SK-N-SH (cell line): Measurements from ENCODE around the gene ACSL6. TPM values are rescaled to one million over a fixed set of nuclear protein-coding genes. Genes with fewer than 3 reads are reported as not detected.

Experiments
- CTCF ChIA-PET: fragments of 300-600, 350-600 bp; formaldehyde crosslinking; extraction: SDS; loops from one replicate; lab custom pipeline; 2021; lab: Yijun Ruan, JAX
- POLR2A ChIA-PET: fragments of 350-600 bp; sonication (Branson Sonifier 250); formaldehyde crosslinking; extraction: SDS; loops from one replicate; lab custom pipeline; 2020; ENCODE audit warnings: antibody characterized with exemption, inconsistent platforms; lab: Yijun Ruan, JAX
- DNase-seq: peaks from one replicate; pipeline ENCODE4 v3.0.0; 2012
- H2AFZ ChIP-seq: fragments of 200-600 bp; sonication (generic); 2 replicates; pipeline ENCODE4 v1.8.1; 2016; ENCODE audit warnings: antibody characterized with exemption, mild to moderate bottlenecking, low read depth
- H3F3A ChIP-seq: fragments of 200-600 bp; sonication (generic); replicated peaks from 2 replicates; pipeline ENCODE3; 2016; ENCODE audit warnings: antibody characterized with exemption, mild to moderate bottlenecking; ENCODE audit not compliant: insufficient read depth
- H3K27ac ChIP-seq, 2 experiments: fragments of 200-500 bp in 1 of 2; fragments of 200-600 bp in 1 of 2; sonication (Bioruptor generic) in 1 of 2; sonication (generic), shearing (Covaris generic) in 1 of 2; 2 replicates each; pipeline versions ENCODE4 v1.5.1 to v1.6.1; 2014 to 2016; ENCODE audit warnings: low read depth in 2 of 2, inconsistent platforms in 1 of 2, low read length in 1 of 2, mild to moderate bottlenecking in 1 of 2, mixed read lengths in 1 of 2
- H3K27me3 ChIP-seq: fragments of 200-600 bp; sonication (generic), shearing (Covaris generic); 2 replicates; pipeline ENCODE4 v1.6.1; 2016; ENCODE audit warnings: mixed run types; ENCODE audit not compliant: insufficient read depth
- H3K36me3 ChIP-seq, 2 experiments: fragments of 200-500 bp in 1 of 2; fragments of 200-600 bp in 1 of 2; sonication (Bioruptor generic) in 1 of 2; sonication (generic) in 1 of 2; replicated peaks in 1 of 2; 2 replicates each; pipeline versions ENCODE3 to v1.5.1; 2014 to 2016; ENCODE audit warnings: low read length in 1 of 2, mild to moderate bottlenecking in 1 of 2; ENCODE audit not compliant: insufficient read depth in 2 of 2, control insufficient read depth in 1 of 2
- H3K4me1 ChIP-seq, 2 experiments: fragments of 200-500 bp in 1 of 2; fragments of 200-600 bp in 1 of 2; sonication (Bioruptor generic) in 1 of 2; sonication (generic), shearing (Covaris generic) in 1 of 2; 2 replicates each; pipeline versions ENCODE4 v1.5.1 to v1.6.1; 2014 to 2016; ENCODE audit warnings: low read depth in 1 of 2, low read length in 1 of 2, mixed run types in 1 of 2; ENCODE audit not compliant: insufficient read depth in 2 of 2, control insufficient read depth in 1 of 2
- H3K4me2 ChIP-seq: fragments of 200-600 bp; sonication (generic), shearing (Covaris generic); 2 replicates; pipeline ENCODE4 v1.6.1; 2017; ENCODE audit warnings: mixed run types
- H3K4me3 ChIP-seq, 2 experiments: fragments of 200-500 bp in 1 of 2; fragments of 200-600 bp in 1 of 2; sonication (Bioruptor generic) in 1 of 2; sonication (generic), shearing (Covaris generic) in 1 of 2; 2 replicates each; pipeline versions ENCODE4 v1.5.1 to v1.8.1; 2014 to 2016; ENCODE audit warnings: low read depth in 2 of 2, inconsistent platforms in 1 of 2, low read length in 1 of 2, mild to moderate bottlenecking in 1 of 2, mixed read lengths in 1 of 2, moderate library complexity in 1 of 2
- H3K79me2 ChIP-seq: fragments of 200-600 bp; sonication (generic); 2 replicates; pipeline ENCODE4 v1.8.1; 2017; ENCODE audit warnings: mild to moderate bottlenecking; ENCODE audit not compliant: insufficient read depth
- H3K9ac ChIP-seq: fragments of 200-600 bp; sonication (generic); 2 replicates; pipeline ENCODE4 v1.6.1; 2017; ENCODE audit warnings: mixed run types
- H3K9me2 ChIP-seq: fragments of 200-600 bp; sonication (generic); 2 replicates; pipeline ENCODE4 v1.6.1; 2017; ENCODE audit warnings: mixed run types
- H3K9me3 ChIP-seq: fragments of 200-600 bp; sonication (generic); 2 replicates; pipeline ENCODE4 v1.6.1; 2017; ENCODE audit warnings: mixed run types, mild to moderate bottlenecking, moderate library complexity
- H4K20me1 ChIP-seq: fragments of 200-600 bp; sonication (generic); 2 replicates; pipeline ENCODE4 v1.6.1; 2017; ENCODE audit warnings: mild to moderate bottlenecking, mixed run types; ENCODE audit not compliant: insufficient read depth
- CHD2 ChIP-seq: fragments of 150-350 bp; IDR thresholded peaks from 2 replicates; pipeline ENCODE4 v1.6.1; 2018; ENCODE audit warnings: low read length; ENCODE audit not compliant: partially characterized antibody
- CTCF ChIP-seq: fragments of 200-600 bp; sonication (generic); IDR thresholded peaks from 2 replicates; pipeline ENCODE4 v1.6.1; 2017; ENCODE audit warnings: antibody characterized with exemption, mild to moderate bottlenecking, moderate library complexity
- ELF1 ChIP-seq: IDR thresholded peaks from 2 replicates; pipeline ENCODE4 v1.4.0; 2012
- EZH2phosphoT487 ChIP-seq: fragments of 200-600 bp; sonication (generic); IDR thresholded peaks from 2 replicates; pipeline ENCODE4 v1.6.1; 2017; ENCODE audit warnings: low read depth, mixed run types, mild to moderate bottlenecking, antibody characterized with exemption, moderate library complexity, borderline replicate concordance
- FOXJ3 ChIP-seq: sonication (generic); formaldehyde crosslinking; IDR thresholded peaks from 2 replicates; pipeline ENCODE4 v1.5.1; 2020; ENCODE audit warnings: mild to moderate bottlenecking, missing genetic modification reagents
- GABPA ChIP-seq: IDR thresholded peaks from 2 replicates; pipeline ENCODE4 v1.4.0; 2012; ENCODE audit warnings: low read depth, mild to moderate bottlenecking
- GATA2 ChIP-seq: sonication (generic); formaldehyde crosslinking; IDR thresholded peaks from 2 replicates; pipeline ENCODE4 v1.5.0; 2020; ENCODE audit warnings: mild to moderate bottlenecking, missing genetic modification reagents
- MEF2A ChIP-seq: IDR thresholded peaks from 2 replicates; pipeline ENCODE4 v1.4.0; 2012; ENCODE audit warnings: low read depth, borderline replicate concordance
- PBX3 ChIP-seq: IDR thresholded peaks from 2 replicates; pipeline ENCODE4; 2012
- POLR2AphosphoS5 ChIP-seq: IDR thresholded peaks from 2 replicates; pipeline ENCODE4 v1.6.1; 2012; ENCODE audit warnings: low read depth, low read length
- RCOR1 ChIP-seq: fragments of 150-350 bp; IDR thresholded peaks from 2 replicates; pipeline ENCODE4 v1.6.1; 2017; ENCODE audit warnings: antibody characterized with exemption, low read length
- RFX5 ChIP-seq: IDR thresholded peaks from 2 replicates; pipeline ENCODE4 v1.6.1; 2012; ENCODE audit warnings: mild to moderate bottlenecking, improper control_type of control experiment, low read length
- RXRA ChIP-seq: IDR thresholded peaks from 2 replicates; pipeline ENCODE4 v1.4.0; 2012; ENCODE audit warnings: low read depth, mild to moderate bottlenecking, borderline replicate concordance
- SIN3A ChIP-seq: IDR thresholded peaks from 2 replicates; pipeline ENCODE4 v1.6.1; 2012; ENCODE audit warnings: low read depth, mild to moderate bottlenecking, low read length, moderate library complexity, borderline replicate concordance
- TAF1 ChIP-seq: IDR thresholded peaks from 2 replicates; pipeline ENCODE4 v1.6.1; 2012; ENCODE audit warnings: low read depth, mild to moderate bottlenecking, low read length, moderate library complexity, borderline replicate concordance
- TEAD4 ChIP-seq: IDR thresholded peaks from 2 replicates; pipeline ENCODE4 v1.4.0; 2012; ENCODE audit warnings: mild to moderate bottlenecking, borderline replicate concordance; ENCODE audit not compliant: insufficient read depth
- WGBS: methylation state at CpG from one replicate; pipeline ENCODE4 v1.1.6; 2017; ENCODE audit warnings: low lambda C conversion rate; 5-methylcytosine and 5-hydroxymethylcytosine counted together
- polyA plus RNA-seq, 3 experiments: library from polyadenylated mRNA; depleted of rRNA; stranded (reverse); fragments of >200 nt; gene quantifications; 2 replicates each; pipeline ENCODE4 v1.2.3, GENCODE V29; 2012
- TF ChIP-seq, protein P1 (sequence below): fragments of 150-350 bp; IDR thresholded peaks from 2 replicates; pipeline ENCODE4 v1.6.1; 2017; ENCODE audit warnings: antibody characterized with exemption, low read length, low read depth, borderline replicate concordance
- TF ChIP-seq, protein P2 (sequence below): IDR thresholded peaks from 2 replicates; pipeline ENCODE4 v1.4.0; 2012; ENCODE audit warnings: low read depth
- TF ChIP-seq, protein P3 (sequence below): IDR thresholded peaks from 2 replicates; pipeline ENCODE4 v1.4.0; 2012; ENCODE audit warnings: low read depth, borderline replicate concordance

The ACSL6 gene
- polyA plus RNA-seq, 1 of the 3 experiments (the other 2 are of a cell fraction) = 0.46 TPM

DNA sequence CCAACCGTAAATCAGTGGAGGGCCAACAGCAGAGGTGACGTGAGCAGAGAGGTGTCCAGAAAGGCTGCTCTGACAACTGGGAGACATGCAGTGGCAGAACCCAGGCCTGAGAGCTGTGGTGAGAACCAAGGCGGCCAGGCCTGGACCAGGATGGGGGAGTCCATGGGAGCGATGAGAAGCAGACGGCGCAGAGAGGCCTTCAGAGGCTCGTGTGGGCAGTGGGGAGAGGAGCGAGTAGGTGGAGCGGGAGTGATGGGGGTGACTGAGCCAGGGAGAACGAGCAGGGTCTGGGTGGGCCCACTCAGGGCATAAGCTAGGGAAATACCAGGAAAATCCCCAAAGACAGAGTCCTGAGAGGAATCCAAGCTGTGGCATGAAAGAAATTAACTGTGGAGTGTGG is 41.1 kb upstream of the ACSL6 start:
- H3K36me3 ChIP-seq = no peaks in the 10 kb centered on the region
- no peak overlapping the region for H3K4me3 ChIP-seq
- no peaks in the 10 kb centered on the region for H3K4me1 ChIP-seq
- H3K9me3 ChIP-seq = no peaks in the 10 kb centered on the region
- H3K9me2 ChIP-seq = no peaks in the 10 kb centered on the region
- H3K79me2 ChIP-seq = no peaks in the 10 kb centered on the region
- no peaks in the 10 kb centered on the region; the same call in 1 of the 2 replicates for H3K27me3 ChIP-seq
- ChIA-PET POLR2A (no interaction called here), CTCF (interaction anchor here (0.6 to 4.1 kb wide), 5 partner anchors 9 to 463 kb away, joined by 3 to 22 read pairs (median 5); partner anchors contain the start of gene IL3)
- WGBS = 59% methylated on average over 10 of the region's 10 CpGs
- no peak overlapping the region for H3K27ac ChIP-seq
- H3K4me2 ChIP-seq = no peak overlapping the region
- no peak for DNase-seq
- TF ChIP-seq EZH2phosphoT487 (no peak), CHD2 (no peak), TAF1 (no peak), TEAD4 (no peak), RCOR1 (no peak), SIN3A (no peak), CTCF (no peak)
- TF ChIP-seq, protein P1, sequence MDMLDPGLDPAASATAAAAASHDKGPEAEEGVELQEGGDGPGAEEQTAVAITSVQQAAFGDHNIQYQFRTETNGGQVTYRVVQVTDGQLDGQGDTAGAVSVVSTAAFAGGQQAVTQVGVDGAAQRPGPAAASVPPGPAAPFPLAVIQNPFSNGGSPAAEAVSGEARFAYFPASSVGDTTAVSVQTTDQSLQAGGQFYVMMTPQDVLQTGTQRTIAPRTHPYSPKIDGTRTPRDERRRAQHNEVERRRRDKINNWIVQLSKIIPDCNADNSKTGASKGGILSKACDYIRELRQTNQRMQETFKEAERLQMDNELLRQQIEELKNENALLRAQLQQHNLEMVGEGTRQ = no peak
- TF ChIP-seq, protein P2, sequence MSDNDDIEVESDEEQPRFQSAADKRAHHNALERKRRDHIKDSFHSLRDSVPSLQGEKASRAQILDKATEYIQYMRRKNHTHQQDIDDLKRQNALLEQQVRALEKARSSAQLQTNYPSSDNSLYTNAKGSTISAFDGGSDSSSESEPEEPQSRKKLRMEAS = no peak
- TF ChIP-seq, protein P3, sequence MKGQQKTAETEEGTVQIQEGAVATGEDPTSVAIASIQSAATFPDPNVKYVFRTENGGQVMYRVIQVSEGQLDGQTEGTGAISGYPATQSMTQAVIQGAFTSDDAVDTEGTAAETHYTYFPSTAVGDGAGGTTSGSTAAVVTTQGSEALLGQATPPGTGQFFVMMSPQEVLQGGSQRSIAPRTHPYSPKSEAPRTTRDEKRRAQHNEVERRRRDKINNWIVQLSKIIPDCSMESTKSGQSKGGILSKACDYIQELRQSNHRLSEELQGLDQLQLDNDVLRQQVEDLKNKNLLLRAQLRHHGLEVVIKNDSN = no peak
- no peaks in the 10 kb centered on the region for H4K20me1 ChIP-seq
- no peak overlapping the region for H2AFZ ChIP-seq
- H3K9ac ChIP-seq = no peak overlapping the region
- H3F3A ChIP-seq = no peaks in the 10 kb centered on the region

DNA sequence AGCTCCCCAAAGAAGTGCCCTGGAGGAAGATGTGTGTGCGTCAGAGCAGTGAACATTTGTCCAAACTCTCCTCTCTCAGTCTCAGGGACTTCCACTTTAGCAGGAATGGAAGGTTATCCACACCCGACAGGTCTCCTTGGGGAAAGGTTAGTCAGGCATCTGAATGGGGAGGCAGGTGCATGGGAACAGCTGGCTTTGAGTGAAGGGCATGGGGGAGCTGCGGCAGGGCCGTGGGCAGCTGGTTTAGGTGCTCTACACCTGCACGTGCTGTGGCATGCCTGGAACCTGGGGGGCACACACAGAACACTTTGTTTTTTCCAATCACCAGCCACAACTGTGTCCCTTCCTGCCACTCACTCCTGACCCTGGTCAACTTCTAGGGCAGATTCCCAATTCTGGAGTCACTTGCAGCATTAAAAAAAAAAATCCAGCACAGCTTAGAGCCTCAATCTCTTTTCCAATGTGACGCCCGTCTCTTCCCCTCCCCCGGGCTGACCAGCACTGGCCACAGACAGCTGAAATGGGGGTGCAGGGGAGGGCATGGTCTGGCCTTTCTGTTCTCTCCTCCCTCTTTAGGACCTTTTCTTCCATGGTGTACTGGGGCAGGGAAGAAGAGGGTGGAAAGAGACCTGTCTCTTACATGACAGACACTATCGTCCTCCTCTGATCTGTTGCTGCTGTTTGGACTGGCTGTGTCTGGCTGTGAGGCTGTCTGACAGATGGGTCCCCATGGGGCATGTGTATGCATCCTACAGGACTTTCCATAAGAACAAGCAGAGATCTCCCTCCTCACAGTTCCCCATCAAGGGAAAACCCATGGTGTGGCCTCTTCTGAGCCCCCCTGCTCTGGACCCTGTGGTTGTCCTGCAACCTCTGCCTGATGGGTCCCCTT is 39.4 kb upstream of the ACSL6 start:
- DNase-seq = no peak
- no peaks in the 10 kb centered on the region for H3K79me2 ChIP-seq
- H3K4me2 ChIP-seq = no peak overlapping the region
- no peaks in the 10 kb centered on the region for H3K36me3 ChIP-seq
- no peaks in the 10 kb centered on the region; the same call in 1 of the 2 replicates for H3K27me3 ChIP-seq
- H4K20me1 ChIP-seq = no peaks in the 10 kb centered on the region
- WGBS = 58% methylated on average over 9 of the region's 9 CpGs
- TF ChIP-seq GABPA = no peak
- no peak for TF ChIP-seq PBX3
- no peak for TF ChIP-seq RCOR1
- TF ChIP-seq ELF1 = no peak
- no peak for TF ChIP-seq RXRA
- no peak for TF ChIP-seq GATA2
- TF ChIP-seq SIN3A = no peak
- no peak for TF ChIP-seq RFX5
- no peak for TF ChIP-seq FOXJ3 (CRISPR knock-in tag)
- no peak for TF ChIP-seq POLR2AphosphoS5
- no peak for TF ChIP-seq TAF1
- no peak for TF ChIP-seq MEF2A
- TF ChIP-seq, all 33 proteins: peak for 0
- CTCF ChIA-PET = interaction anchor here (1.9 kb wide), 1 partner anchor 12 kb away, joined by 7 read pairs; no protein-coding TSS in a partner anchor
- Histone ChIP-seq H3K4me3 (no peak overlapping the region), H3F3A (no peaks in the 10 kb centered on the region), H3K9ac (no peak overlapping the region), H3K4me1 (no peaks in the 10 kb centered on the region), H3K27ac (no peak overlapping the region), H3K9me3 (no peaks in the 10 kb centered on the region), H3K9me2 (no peaks in the 10 kb centered on the region), H2AFZ (no peak overlapping the region)
- POLR2A ChIA-PET = no interaction called here
